BJ (cell line): ENCODE results near the gene APMAP. TPM values are rescaled to one million over a fixed set of nuclear protein-coding genes. Genes with fewer than 3 reads are reported as not detected.

Experiments used
- CTCF ChIA-PET: fragments of 350-600 bp; formaldehyde crosslinking; extraction: SDS; loops from one replicate; lab custom pipeline; 2021; ENCODE audit warnings: antibody characterized with exemption, inconsistent platforms; lab: Yijun Ruan, JAX
- POLR2A ChIA-PET: fragments of 300-600 bp; sonication (Branson Sonifier 250); formaldehyde crosslinking; extraction: SDS; loops from one replicate; lab custom pipeline; 2021; ENCODE audit warnings: antibody characterized with exemption; lab: Charles Lee
- DNase-seq: peaks from one replicate; pipeline ENCODE4 v3.0.0-alpha.2; 2011; ENCODE audit warnings: low read depth
- H3K27me3 ChIP-seq: 2 replicates; pipeline ENCODE4 v1.6.0; 2011; ENCODE audit warnings: low read length; ENCODE audit not compliant: control insufficient read depth, insufficient read depth
- H3K36me3 ChIP-seq: 2 replicates; pipeline ENCODE4 v1.5.1; 2011; ENCODE audit warnings: low read length; ENCODE audit not compliant: control insufficient read depth, insufficient read depth
- H3K4me3 ChIP-seq: 2 replicates; pipeline ENCODE4 v1.5.1; 2011; ENCODE audit warnings: low read depth, mild to moderate bottlenecking, control low read depth, low read length
- CTCF ChIP-seq: IDR thresholded peaks from 2 replicates; pipeline ENCODE4 v1.5.1; 2011; ENCODE audit warnings: low read depth, mild to moderate bottlenecking, control low read depth, inconsistent platforms, low read length, moderate library complexity; ENCODE audit not compliant: insufficient read depth
- polyA plus RNA-seq: library from polyadenylated mRNA; depleted of rRNA; stranded (reverse); fragments of >200 nt; gene quantifications from 2 replicates; pipeline ENCODE4 v1.2.3, GENCODE V29; 2011

The APMAP gene
- polyA plus RNA-seq, 1 experiment = 75.8 TPM

GRCh38 chr20:25000268-25000801, 7.8 kb upstream of the APMAP start:
- peak; percentile 28 for TF ChIP-seq CTCF
- Histone ChIP-seq H3K27me3 (0 out of 2 replicates have a peak, but pooled peaks cover 4% of the 10 kb centered on the region), H3K36me3 (no peaks in the 10 kb centered on the region), H3K4me3 (no peak overlapping the region)
- peak; percentile 84 for DNase-seq
- POLR2A ChIA-PET = no interaction called here
- CTCF ChIA-PET = interaction anchor here (1.0 to 4.4 kb wide), 3 partner anchors 59 to 399 kb away, joined by 3 to 59 read pairs (median 4); no protein-coding TSS in a partner anchor

GRCh38 chr20:24999568-24999967, 7.0 kb upstream of the APMAP start:
- no peak for TF ChIP-seq CTCF
- no peak for DNase-seq
- CTCF ChIA-PET = interaction anchor here (1.0 to 4.4 kb wide), 4 partner anchors 60 to 399 kb away, joined by 3 to 59 read pairs (median 6); no protein-coding TSS in a partner anchor
- Histone ChIP-seq H3K36me3 (no peaks in the 10 kb centered on the region), H3K27me3 (0 out of 2 replicates have a peak, but pooled peaks cover 4% of the 10 kb centered on the region), H3K4me3 (no peak overlapping the region)
- POLR2A ChIA-PET = no interaction called here

- no peak for TF ChIP-seq CTCF
- ChIA-PET POLR2A (no interaction called here), CTCF (interaction anchor here (1.1 to 4.4 kb wide), 3 partner anchors 65 to 409 kb away, joined by 3 to 59 read pairs (median 8); partner anchors contain the start of gene GINS1)
- H3K4me3 ChIP-seq = no peak overlapping the region
- no peaks in the 10 kb centered on the region for H3K36me3 ChIP-seq
- H3K27me3 ChIP-seq = 0 out of 2 replicates have a peak, but pooled peaks cover 4% of the 10 kb centered on the region
- no peak for DNase-seq
Measured at GRCh38 chr20:24998631-24999445, 6.3 kb upstream of the APMAP start.

GRCh38 chr20:24998121-24998520, 5.6 kb upstream of the APMAP start:
- CTCF ChIA-PET = interaction anchor here (1.1 to 4.4 kb wide), 3 partner anchors 66 to 409 kb away, joined by 3 to 59 read pairs (median 8); partner anchors contain the start of gene GINS1
- no peak for DNase-seq
- TF ChIP-seq CTCF = no peak
- Histone ChIP-seq H3K4me3 (no peak overlapping the region), H3K27me3 (0 out of 2 replicates have a peak, but pooled peaks cover 4% of the 10 kb centered on the region), H3K36me3 (no peaks in the 10 kb centered on the region)
- POLR2A ChIA-PET = no interaction called here
